ENCODE measurements around the gene SLC24A2. TPM values are rescaled to one million over a fixed set of nuclear protein-coding genes. Genes with fewer than 3 reads are reported as not detected.

SLC24A2 gene
- total RNA-seq, 1 experiment from 2014 or later, result 8.0 TPM

- TF ChIP-seq FOXP4 (CRISPR knock-in tag; IDR thresholded peaks at IDR 0.05), result no peak
Observed at GRCh38 chr9:19785230-19785629, 3.6 kb downstream of the SLC24A2 start (continued).

GRCh38 chr9:19784136-19784535, 4.7 kb downstream of the SLC24A2 start:
- Mint-ChIP-seq H3K4me3 (no peak overlapping the region), H3K9me3 (no peaks in the 10 kb centered on the region; the same call in 1 of the 2 replicates), H3K27me3 (ENCODE audit: low read depth) (peaks cover 25% of the 10 kb centered on the region), H3K36me3 (peaks cover 15% of the 10 kb centered on the region), H3K27ac (no peak overlapping the region), H3K4me1 (peaks cover 49% of the 10 kb centered on the region)
- ChIA-PET POLR2A (no interaction called here), CTCF (no interaction called here)
- DNase-seq (ENCODE audit: low spot score) (no peak), ATAC-seq (no peak)
- TF ChIP-seq GRHL2 (CRISPR knock-in tag; IDR thresholded peaks at IDR 0.05; ENCODE audit: insufficient replicate concordance, severe bottlenecking) (no peak), ZMAT4 (CRISPR knock-in tag; IDR thresholded peaks at IDR 0.05) (no peak), ZNF396 (CRISPR knock-in tag; IDR thresholded peaks at IDR 0.05; ENCODE audit: borderline replicate concordance) (no peak), CREM (CRISPR knock-in tag; IDR thresholded peaks at IDR 0.05) (no peak), ZSCAN18 (CRISPR knock-in tag; IDR thresholded peaks at IDR 0.05) (no peak), NFE2L1 (CRISPR knock-in tag; IDR thresholded peaks at IDR 0.05) (no peak), ZNF423 (CRISPR knock-in tag; IDR thresholded peaks at IDR 0.05) (no peak), GABPB1 (CRISPR knock-in tag; IDR thresholded peaks at IDR 0.05) (no peak)

GRCh38 chr9:19783500-19783899, 5.3 kb downstream of the SLC24A2 start:
- Mint-ChIP-seq H3K4me3 (no peak overlapping the region), H3K27ac (no peak overlapping the region), H3K27me3 (ENCODE audit: low read depth) (peaks cover 23% of the 10 kb centered on the region), H3K4me1 (peaks cover 49% of the 10 kb centered on the region), H3K36me3 (peaks cover 15% of the 10 kb centered on the region), H3K9me3 (no peaks in the 10 kb centered on the region; the same call in 1 of the 2 replicates)
- ChIA-PET CTCF (interaction anchor here (1.4 kb wide), 1 partner anchor 12 kb away, joined by 3 read pairs; no protein-coding TSS in a partner anchor), POLR2A (no interaction called here)
- DNase-seq (ENCODE audit: low spot score), result no peak
- ATAC-seq, result no peak
- TF ChIP-seq ZNF416 (CRISPR knock-in tag; IDR thresholded peaks at IDR 0.05) (no peak), ZNF263 (CRISPR knock-in tag; IDR thresholded peaks at IDR 0.05; ENCODE audit: low read depth) (no peak), USF1 (CRISPR knock-in tag; IDR thresholded peaks at IDR 0.05) (no peak), TEAD1 (CRISPR knock-in tag; IDR thresholded peaks at IDR 0.05) (no peak), ZBTB21 (CRISPR knock-in tag; IDR thresholded peaks at IDR 0.05; ENCODE audit: borderline replicate concordance) (no peak), ZNF532 (CRISPR knock-in tag; IDR thresholded peaks at IDR 0.05; ENCODE audit: borderline replicate concordance) (no peak), OVOL2 (CRISPR knock-in tag; IDR thresholded peaks at IDR 0.05; ENCODE audit: borderline replicate concordance) (no peak), MYBL2 (CRISPR knock-in tag; IDR thresholded peaks at IDR 0.05) (no peak), TEAD4 (CRISPR knock-in tag; IDR thresholded peaks at IDR 0.05) (no peak), CTCF (IDR thresholded peaks at IDR 0.05) (no peak), NFATC4 (CRISPR knock-in tag; IDR thresholded peaks at IDR 0.05) (no peak), IRF2 (CRISPR knock-in tag; IDR thresholded peaks at IDR 0.05; ENCODE audit: borderline replicate concordance, low read depth) (no peak)
